HG02610 (cell line): ENCODE data around the gene PIWIL4.

ENCODE experiments used
- ATAC-seq: cut with Tn5 transposase; IDR thresholded peaks from one replicate; pipeline ENCODE4 v1.9.1; 2021; ENCODE audit warnings: mild to moderate bottlenecking, moderate library complexity; ENCODE audit not compliant: unreplicated experiment

Gene PIWIL4

DNA sequence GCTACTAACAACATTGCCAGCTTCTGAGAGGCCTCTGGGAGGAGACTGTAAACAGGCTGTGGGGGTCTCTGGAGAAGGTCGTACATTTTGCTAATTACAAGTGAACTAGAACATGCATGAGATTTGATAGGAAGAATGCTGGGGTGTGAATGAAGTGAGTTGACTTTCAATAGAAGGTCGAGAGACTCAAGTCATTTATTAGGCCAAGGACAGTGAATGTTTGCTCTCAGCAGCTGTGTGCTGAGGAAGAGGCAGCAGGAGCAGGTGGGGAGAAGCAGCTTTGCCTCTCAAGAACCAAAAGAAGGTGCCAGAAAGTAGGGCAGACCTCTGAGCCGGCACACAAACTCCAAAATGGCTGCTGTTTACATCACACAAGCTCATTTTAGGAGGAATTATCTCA, 91.7 kb downstream of the PIWIL4 start:
- no peak for ATAC-seq

DNA sequence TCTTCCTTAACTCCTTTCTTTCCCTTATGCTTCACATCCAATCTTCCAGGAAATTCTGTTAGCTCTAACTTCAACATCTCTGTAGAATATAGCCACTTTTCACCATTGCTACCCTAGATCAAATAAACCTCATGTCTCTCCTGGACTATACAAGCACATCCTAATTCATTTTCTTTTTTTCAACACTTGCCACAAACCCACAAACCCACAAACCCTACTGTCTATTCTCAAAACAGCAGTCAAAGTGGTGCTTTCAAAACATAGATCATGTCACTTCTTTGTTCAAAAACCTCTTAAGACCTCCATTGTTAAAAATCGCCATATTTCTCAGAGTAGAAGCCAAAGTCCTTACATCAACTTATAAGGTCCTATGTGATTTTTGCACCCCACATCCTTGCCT, 94.3 kb downstream of the PIWIL4 start:
- no peak for ATAC-seq

DNA sequence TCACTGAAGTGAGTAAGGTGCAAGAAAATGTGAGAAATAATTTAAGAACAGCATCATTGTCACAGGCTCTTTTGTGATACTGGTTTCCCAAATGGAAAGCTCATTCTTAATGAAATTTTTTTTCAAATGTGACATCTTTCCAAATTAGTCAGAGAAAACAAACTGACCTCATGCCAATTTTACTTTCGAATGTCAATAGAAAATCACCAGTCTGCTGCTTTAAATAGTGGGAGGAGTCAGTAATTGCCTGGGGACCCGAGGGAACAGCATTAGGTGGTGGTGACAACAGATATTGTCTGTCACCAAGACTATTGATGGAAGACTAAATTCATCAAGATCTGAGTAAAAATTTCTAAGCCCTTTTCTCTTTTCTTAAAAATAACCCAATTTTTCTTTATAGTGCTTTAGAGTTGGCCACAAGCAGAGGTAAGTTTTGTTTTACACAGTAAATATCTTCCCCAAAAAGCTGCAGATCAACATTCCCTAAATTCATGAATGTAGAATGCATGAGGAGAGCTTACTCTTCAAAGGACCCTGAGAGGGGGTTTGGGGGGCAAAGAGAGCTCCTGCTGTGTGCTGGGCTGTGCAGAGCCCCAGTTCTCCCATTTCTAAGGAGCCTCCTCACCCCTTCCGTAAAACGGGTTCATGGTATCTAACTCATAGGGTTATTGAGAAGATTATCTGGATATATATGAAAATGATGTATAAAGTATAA, 95.1 kb downstream of the PIWIL4 start:
- ATAC-seq: no peak

DNA sequence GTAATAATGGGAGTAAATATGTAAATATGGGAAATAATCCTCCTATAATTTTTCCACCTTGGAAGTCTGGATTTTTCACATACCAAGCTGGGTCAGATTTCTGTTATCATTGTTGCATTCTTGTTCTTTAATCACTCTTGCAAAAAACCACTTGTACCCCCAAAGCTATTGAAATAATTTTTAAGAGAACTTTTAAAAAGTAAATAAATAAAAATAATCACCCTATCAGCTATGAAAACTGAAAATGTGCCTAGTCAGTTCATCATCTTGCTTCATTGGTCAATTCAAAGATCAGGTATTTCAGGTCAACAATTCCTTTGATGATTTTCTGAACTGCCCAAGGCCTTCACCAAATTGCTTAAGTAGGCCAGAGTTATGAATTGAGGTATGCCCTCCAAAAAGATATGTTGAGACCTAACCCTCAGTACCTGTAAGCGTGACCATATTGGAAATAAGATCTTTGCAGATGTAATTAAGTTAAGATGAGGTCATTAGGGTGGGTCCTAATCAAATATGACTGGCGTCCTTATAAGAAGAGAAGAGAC, 95.8 kb downstream of the PIWIL4 start:
- no peak for ATAC-seq

DNA sequence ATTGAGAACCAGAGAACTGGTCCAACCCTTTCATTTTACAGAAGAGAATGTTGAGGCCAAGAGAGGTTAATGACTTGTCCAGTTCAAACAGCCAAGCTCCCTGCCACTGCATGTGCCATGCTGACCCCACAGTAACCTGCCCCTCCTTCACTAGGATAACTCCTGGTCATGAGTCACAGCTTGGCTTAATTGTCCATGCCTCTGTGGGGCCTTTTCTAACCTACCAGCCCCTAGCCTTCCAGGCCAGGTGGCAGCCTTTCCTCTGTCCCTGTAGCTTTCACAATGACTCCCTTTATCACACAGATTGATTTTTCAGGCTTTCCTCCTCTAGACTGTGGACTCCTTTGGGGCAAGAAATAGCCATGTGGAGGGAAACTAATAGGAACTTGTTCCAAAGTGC, 97.2 kb downstream of the PIWIL4 start:
- no peak for ATAC-seq

DNA sequence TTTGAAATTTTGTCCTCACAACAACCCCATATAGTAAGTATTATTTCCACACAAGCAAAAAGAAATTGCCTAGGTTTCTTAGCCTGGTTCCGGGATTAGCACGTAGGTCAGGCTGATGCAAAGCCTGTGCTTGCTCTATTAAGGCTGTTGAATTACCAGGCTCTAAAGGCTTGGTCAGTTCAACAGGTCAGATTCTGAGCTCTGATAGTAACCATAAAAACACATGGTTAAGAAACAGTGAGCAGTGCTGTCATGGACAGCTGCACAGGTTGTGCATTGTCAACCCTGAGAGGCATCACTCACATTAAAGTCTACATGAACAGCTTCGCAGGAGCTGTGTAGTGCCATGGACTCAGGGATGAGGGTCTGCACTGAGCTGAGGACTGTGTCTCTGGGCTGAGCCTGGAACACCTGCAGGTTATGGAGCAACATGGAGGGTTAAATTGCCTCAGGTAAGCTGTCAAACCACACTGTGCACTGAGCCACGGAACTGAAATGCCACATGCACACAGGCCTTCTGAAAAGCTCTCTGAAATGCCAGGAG, 98.0 kb downstream of the PIWIL4 start:
- ATAC-seq: no peak

DNA sequence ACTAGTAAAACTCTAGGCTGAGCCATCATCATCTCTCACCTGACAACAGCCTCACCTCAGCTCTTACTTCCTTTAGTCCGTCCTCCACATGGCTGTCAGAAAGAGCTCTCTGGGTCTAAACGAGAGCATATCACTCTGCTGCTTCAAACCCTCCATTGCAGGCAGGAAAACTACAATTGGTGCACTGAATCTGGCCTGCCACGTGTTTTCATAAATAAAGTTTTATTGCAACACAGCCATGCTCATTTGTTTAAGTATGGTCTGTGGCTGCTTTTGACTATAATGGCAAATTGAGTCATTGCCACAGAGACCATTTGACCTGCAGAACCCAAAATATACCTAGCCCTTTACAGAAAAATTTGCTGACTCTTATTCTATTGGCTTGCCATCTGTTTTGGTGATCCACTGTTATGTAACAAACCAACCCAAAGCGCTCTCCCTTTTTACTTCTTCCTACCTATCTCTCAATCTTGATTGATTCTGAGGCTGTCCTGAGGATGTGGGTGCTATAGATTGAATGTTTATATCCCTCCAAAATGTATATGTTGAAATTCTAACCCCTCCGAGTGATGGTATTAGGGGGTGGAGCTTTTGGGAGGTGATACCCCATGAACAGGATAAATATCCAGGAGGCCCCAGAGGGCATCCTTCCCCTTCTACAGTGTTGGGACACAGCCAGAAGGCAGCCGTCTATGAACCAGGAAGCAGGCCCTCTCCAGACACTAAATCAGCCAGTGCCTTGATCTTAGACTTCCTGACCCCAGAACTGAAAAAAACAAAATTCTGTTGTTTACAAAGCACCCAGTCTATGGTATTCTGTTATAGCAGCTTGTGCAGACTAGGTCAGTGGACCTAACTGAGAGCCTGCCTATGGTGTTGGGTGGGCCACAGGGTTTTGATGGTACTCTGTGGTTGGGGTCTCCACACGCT, 99.9 kb downstream of the PIWIL4 start:
- ATAC-seq: no peak

DNA sequence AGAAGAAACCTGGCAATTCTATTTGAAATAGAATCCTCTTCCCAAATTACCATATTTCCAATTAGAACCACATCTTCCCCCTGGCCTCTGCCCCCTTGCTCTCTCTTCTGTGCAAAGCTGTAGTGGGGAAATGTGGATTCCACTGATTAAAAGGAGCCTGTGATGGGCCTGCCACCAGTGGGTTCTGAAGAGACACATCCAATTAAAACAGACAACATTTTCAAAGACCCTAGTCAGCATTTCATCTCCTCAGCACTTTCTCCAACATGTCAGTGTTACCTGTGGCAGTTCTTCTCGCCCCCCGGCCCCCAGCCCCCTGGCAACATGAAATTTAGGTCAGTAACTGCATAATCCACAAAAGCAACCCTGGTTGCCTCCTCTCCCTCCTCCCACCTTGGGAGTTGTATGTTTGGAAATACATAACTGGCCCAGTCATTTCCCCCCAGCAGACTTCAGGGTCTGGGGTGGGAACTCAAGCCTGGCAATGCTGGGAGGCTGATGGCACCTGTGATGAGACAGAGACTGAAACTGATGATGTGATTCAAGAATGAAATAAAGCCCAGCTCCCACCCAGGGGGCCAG, 101.1 kb downstream of the PIWIL4 start:
- ATAC-seq: no peak

DNA sequence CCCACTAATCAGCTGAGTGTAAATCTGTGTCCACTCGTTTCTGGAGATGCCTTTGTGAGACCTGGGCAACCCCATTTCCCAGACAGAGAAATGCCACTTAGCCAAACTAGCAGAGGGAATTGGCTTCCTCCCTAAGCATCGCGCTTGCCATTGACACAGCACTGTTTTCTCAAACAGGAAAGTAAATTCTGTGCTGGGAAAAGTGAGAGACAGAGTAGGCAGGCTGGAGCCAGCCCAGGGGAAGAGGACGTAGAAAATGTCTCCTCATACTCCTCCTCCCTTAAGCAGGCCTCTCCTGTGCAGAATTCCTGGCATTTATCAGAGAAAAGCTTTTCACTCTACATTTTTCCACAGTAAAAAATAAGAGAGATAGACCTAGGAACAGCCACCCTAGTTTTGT, 101.9 kb downstream of the PIWIL4 start:
- no peak for ATAC-seq
